HG02798 (cell line): ENCODE data around the gene KREMEN1.
"Not testable (repeated sequence)": the region's sequence is repeated elsewhere in the genome, so short reads cannot be mapped to it uniquely, and the experiment has no call there.

Experiments
- ATAC-seq: cut with Tn5 transposase; IDR thresholded peaks from one replicate; pipeline ENCODE4 v1.9.1; 2021; ENCODE audit warnings: mild to moderate bottlenecking; ENCODE audit not compliant: unreplicated experiment, poor library complexity

Gene KREMEN1

DNA sequence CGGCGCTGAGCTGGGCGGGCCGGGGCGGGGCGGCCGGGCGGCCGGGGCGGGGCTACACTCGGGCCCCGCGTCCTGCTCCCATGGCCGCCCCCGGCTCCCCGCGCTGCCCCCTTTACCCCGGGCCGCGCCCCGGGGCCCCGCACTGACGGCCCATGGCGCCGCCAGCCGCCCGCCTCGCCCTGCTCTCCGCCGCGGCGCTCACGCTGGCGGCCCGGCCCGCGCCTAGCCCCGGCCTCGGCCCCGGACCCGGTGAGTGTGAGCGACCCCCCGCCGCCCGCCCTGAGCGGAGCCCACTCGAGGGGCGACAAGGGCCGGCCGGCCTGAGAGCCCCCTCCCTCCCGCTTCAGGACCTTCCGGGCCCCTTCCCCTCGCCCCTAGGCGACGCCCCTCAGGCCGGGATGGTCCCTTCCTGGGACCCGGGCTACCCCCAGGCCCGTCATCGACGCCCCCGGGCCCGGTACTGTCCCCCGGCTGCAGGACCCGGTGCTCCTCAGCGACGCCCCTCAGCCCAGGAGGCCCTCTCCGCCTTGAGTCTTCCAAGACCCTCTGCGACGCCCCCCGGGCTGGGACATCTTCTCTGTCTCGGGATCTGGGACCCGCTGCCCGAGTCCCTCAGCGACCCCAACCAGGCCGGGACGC lies at the start of gene KREMEN1:
KREMEN1 (plus strand) TSS at position 57 of the 639 bp plus-strand sequence; CDS start at position 153, 96 bp downstream.
- ATAC-seq: no peak

- ATAC-seq: no peak
Measured at GRCh38 chr22:29023172-29023796, 49.6 kb upstream of the KREMEN1 start.

- ATAC-seq: no peak
Measured at GRCh38 chr22:29026579-29026978, 46.3 kb upstream of the KREMEN1 start.

GRCh38 chr22:29028468-29028867 lies 44.4 kb upstream of the KREMEN1 start:
- ATAC-seq: no peak

DNA sequence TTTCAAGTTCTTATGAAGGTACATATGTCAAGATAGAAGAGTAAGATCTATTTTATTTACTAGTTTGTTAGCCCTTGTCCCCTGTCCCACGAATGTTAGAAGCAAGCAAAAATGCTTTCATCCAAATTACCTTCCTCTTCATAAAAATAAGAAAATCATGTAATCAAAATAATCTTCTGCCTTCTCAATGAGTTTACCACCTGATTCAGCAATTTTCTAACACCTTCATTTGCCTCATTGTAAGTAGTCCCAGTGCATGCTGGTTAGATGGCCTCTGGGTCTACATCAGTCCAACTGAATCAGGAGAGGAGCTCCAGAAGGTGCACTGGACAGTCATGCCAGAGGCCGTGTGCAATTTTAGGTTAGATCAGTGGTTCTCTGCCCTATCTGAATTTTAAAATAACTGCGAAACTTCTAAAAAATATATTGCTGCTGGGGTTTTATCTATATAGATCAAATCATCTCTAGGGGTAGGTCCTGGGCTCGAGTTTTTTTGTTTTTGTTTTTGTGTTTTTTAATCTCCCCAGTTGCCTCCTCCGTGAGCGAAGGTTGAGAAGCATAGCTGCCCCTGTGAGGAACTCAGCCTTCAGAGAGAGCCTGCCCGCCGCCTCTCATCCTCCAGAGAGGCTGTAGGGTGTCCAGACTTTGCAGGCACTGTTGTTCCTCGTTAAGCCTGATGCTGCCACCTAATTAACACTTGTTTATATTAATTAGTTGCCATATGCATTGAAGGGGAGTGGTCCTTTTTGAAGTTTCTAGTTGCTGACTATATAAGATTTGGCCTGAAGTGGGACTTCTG lies 43.4 kb upstream of the KREMEN1 start:
- ATAC-seq: no peak

DNA sequence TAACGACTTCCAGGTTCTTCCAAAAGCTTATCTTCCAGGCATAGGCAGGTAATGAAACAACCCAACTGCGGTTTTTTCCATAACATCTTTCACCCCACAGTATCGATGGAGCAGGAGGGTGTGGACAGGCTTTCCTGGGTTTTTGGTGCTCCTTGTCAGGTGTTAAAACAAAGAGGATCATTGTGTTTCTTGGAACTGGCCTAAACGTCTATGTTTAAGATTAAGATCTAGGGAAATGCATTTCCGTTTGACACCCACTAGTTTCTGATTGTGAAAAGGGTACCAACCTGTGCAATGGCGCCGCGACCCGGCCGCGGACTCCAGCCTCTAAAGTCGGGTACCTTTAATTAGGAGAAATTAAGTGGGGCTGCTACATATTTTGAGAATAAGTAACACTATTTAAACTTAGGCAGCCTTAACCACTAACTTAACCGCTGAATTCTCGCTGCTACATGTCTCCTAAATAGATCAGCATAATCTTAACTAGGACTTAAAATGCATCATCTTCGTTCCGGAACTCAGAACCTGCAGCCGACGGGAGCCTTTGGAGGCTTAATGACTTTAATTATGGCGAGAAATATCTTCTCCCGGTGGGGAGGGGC lies 42.7 kb upstream of the KREMEN1 start:
- ATAC-seq: no peak

DNA sequence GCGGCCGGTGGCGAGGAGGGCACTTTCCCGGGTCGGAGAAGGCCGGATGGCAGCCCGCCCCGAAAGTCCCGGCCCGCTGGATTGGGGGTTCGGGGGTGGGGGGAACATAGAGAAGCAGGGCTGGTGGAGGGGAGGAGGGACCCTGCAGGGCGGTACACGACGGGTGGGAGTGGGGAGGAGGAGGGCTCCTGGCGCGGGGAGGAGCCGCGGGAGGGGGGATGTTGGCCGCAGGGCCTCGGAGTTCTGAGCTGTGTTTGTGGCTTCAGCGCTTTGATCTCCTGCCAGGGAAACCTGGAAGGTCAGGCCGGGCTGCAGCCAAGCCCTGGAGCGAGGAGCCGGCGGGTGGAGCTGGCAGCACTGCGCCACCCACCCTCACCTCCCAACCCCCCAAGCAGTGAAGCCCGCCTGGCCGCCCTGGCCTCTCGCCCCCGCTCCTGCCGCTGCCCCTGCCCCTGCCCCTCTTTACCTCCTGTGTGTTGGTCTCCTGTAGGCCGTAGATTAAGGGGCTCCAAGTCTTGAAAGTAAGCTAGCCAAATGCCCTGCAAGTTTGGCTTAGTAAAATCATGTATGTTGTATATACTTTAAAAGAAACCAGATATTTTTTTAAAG lies 42.1 kb upstream of the KREMEN1 start:
- ATAC-seq: no peak

DNA sequence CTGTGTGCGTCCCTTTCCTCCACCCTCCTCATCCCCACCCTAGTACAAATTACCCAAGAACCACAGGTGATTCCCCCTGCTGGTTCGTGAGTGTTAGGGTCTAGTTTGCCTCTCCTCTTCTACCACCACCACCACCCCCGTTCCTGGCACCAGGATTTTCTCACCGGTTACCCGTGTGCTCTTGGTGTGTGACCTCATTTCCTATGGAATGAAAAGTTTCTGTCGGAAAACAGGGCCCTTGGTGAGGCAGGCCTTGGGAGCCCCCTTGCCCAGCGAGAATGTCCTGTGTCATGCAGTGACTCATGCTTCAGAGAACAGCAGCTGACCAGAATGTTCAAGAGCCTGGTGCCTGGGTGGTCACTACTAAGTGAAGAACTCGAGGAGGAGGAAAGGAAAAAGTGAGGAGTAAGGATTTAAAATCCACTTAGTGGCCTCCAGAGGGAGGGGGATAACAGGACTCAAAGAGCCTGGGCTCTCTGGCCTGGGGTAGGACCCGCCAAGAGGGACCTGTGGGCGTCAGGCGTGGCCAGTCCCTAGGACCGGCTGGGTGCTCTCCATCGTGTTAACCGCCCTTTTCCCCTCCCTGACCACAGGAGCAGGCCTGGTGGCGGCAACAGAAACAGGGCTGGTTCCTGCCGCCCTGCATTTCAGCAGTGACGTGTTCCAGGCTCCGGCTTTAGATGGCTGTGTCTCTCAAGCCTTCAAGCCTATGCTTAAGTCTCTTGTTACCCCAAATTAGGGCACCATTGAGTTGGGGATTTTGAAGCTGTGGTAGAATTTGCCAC lies 41.4 kb upstream of the KREMEN1 start:
- no peak for ATAC-seq

- no peak for ATAC-seq
Measured at GRCh38 chr22:29032014-29032475, 40.8 kb upstream of the KREMEN1 start.

DNA sequence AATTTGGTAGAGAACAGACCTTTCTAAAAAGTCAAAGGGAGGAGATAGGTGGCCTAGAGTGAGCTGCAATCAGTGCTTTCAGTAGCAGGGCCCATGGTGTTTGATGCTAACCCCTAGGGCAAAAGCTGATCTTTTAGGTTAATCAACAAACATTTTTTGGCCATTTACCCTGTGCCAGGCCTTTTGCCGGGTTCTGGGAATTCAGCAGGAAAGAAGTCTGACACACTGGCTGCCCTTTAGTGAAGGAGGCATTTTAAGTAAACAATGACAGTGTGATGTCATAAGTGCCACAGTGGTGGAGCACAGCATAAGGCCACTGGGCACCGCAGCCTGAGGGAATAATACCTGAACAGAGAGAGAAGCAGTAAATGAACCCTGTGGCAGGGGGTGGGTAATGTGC lies 40.3 kb upstream of the KREMEN1 start:
- no peak for ATAC-seq

- ATAC-seq: no peak
Measured at GRCh38 chr22:29037340-29037932, 35.4 kb upstream of the KREMEN1 start.

- ATAC-seq: no peak
Measured at GRCh38 chr22:29039148-29039547, 33.7 kb upstream of the KREMEN1 start.

GRCh38 chr22:29039684-29040083 lies 33.2 kb upstream of the KREMEN1 start:
- not testable (repeated sequence) for ATAC-seq

DNA sequence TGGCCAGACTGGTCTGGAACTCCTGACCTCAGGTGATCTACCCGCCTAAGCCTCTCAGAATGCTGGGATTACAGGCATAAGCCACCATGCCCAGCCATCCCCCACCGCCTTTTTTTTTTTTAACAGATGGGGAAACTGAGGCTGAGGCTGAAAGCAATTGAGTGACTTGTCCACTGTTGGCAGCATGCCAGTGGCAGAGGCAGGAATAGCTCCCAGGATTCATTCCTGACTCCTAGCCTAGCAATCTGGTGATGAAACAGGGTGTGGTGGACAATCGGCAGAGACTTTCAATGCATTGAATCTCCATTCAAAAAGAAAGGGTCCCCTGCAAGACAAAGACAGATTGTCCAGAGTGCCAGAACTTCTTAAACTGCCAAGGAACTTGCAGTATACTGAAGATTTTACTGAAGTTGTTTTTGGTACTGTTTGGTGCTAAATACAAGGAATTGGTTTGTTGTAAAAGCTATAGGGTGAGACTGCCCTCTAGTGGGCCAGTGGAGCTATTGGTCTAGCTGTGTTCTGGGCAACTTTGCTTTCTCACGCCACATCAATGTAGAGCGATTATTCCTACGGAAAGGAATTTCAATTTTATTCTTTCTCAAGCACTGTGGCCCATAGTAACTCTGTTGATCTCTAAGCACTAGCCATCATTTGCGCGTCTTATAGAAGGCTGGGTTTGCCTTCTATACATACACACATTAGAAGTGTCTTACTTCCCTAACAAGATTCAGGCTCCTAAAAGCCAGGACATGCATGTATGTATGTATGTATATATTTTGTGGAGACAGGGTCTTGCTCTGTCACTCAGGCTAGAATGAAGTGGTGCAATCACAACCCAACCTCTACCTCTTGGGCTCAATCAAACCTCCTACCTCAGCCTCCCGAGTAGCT lies 32.2 kb upstream of the KREMEN1 start:
- no peak for ATAC-seq

- no peak for ATAC-seq
Measured at GRCh38 chr22:29041408-29041807, 31.4 kb upstream of the KREMEN1 start.

DNA sequence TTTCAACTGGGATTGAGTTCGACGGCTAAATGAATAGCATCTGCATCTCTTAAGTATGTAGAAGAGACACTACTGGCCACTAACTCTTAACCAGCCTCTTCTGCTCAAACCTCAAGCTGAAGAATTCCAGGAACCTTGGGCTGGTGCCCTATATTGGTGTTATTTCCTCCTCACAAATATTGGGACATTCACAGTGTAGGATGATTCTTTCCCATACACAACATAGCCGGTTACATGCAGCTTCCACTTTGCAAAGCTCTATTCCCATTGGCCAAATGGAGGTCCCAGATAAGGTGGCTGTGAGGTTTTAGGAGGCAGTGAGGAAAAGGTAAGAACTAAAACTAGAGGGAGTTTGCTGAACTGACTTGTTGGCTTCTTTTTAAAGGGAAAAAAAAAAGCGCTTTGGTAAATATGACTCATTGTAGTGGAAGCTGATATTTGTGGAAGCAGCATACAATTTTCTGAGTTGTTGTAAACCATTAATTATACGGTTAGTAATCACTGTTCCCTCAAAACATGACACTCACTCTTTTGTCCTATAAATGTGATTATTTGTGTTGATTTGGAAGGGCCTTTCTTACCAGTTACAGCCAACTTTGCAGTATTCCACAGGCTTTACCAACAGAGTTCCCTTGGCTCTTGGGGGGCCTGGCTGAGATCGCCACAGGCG lies 28.8 kb upstream of the KREMEN1 start:
- ATAC-seq: no peak

DNA sequence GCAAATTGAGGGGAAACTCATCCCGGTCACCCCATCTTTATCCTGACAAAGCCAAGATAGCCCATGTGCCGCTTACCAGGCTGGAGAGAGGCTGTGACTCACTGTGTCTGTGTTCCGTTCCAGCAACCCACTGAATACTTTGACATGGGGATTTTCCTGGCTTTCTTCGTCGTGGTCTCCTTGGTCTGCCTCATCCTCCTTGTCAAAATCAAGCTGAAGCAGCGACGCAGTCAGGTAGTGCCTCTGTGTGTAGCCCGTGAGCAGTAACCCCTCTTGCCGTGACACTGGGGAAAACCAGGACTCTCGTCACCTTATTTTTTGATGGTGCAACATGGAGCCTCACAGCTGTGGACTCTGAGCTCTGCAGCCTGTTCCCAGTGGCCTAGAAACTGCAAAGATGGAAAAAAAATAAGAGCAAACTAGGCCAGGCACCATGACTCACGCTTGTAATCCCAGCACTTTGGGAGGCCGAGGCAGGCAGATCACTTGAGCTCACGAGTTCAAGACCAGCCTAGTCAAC lies 28.1 kb upstream of the KREMEN1 start:
- no peak for ATAC-seq
